CD14-positive monocyte (primary cell): ENCODE measurements around the gene RHOT2. TPM values are rescaled to one million over a fixed set of nuclear protein-coding genes. Genes with fewer than 3 reads are reported as not detected.

Source experiments
- DNase-seq, 3 donors: peaks; one replicate each; pipeline ENCODE4 v3.0.0-alpha.2; 2011 to 2022
- H2AFZ ChIP-seq: 2 replicates; pipeline ENCODE4 v1.6.0; 2012; ENCODE audit warnings: mild to moderate bottlenecking, low read depth, low read length, inconsistent platforms; ENCODE audit not compliant: insufficient read depth, poor library complexity, severe bottlenecking
- H3K27ac ChIP-seq, 2 donors: 1 replicate in 1 of 2; 2 replicates in 1 of 2; pipeline ENCODE4 v1.5.1; 2012 to 2013; ENCODE audit warnings: low read length in 2 of 2, control low read depth in 1 of 2, inconsistent platforms in 1 of 2, low read depth in 1 of 2, mild to moderate bottlenecking in 1 of 2
- H3K27me3 ChIP-seq, 2 donors: one replicate each; pipeline versions ENCODE4 v1.6.0 to v1.6.1; 2011 to 2013; ENCODE audit warnings: low read length in 2 of 2; ENCODE audit not compliant: control insufficient read depth in 2 of 2, insufficient read depth in 2 of 2
- H3K36me3 ChIP-seq, 2 donors: replicated peaks in 1 of 2; 1 replicate in 1 of 2; 2 replicates in 1 of 2; pipeline versions ENCODE4 v1.5.1 to v1.6.1; 2012 to 2013; ENCODE audit warnings: low read length in 2 of 2, control low read depth in 1 of 2, inconsistent platforms in 1 of 2, mild to moderate bottlenecking in 1 of 2; ENCODE audit not compliant: insufficient read depth in 2 of 2, control insufficient read depth in 1 of 2
- H3K4me1 ChIP-seq, 2 donors: 1 replicate in 1 of 2; 2 replicates in 1 of 2; pipeline versions ENCODE4 v1.5.1 to v1.6.1; 2012 to 2013; ENCODE audit warnings: low read length in 2 of 2, control low read depth in 1 of 2, inconsistent platforms in 1 of 2, mild to moderate bottlenecking in 1 of 2, moderate library complexity in 1 of 2; ENCODE audit not compliant: insufficient read depth in 2 of 2, control insufficient read depth in 1 of 2
- H3K4me2 ChIP-seq: replicated peaks from 2 replicates; pipeline ENCODE3; 2012; ENCODE audit warnings: low read length, moderate library complexity, mild to moderate bottlenecking; ENCODE audit not compliant: poor library complexity, severe bottlenecking; ENCODE audit errors: extremely low read depth
- H3K4me3 ChIP-seq, 3 experiments: fragments of 200-600 bp in 1 of 3; sonication (generic) in 1 of 3; replicated peaks in 1 of 3; 1 replicate in 2 of 3; 2 replicates in 1 of 3; pipeline ENCODE4 v1.5.1; 2011 to 2013; ENCODE audit warnings: low read length in 3 of 3, mild to moderate bottlenecking in 3 of 3, control low read depth in 2 of 3, low read depth in 2 of 3, inconsistent platforms in 1 of 3, moderate library complexity in 1 of 3
- H3K79me2 ChIP-seq: 2 replicates; pipeline ENCODE4 v1.6.0; 2012; ENCODE audit warnings: mild to moderate bottlenecking, control low read depth, inconsistent platforms, low read length, moderate library complexity; ENCODE audit not compliant: insufficient read depth
- H3K9ac ChIP-seq: 2 replicates; pipeline ENCODE4 v1.6.0; 2017; ENCODE audit warnings: low read length, mild to moderate bottlenecking; ENCODE audit not compliant: insufficient read depth, poor library complexity, severe bottlenecking
- H3K9me3 ChIP-seq, 2 donors: replicated peaks in 1 of 2; 1 replicate in 1 of 2; 2 replicates in 1 of 2; pipeline versions ENCODE4 v1.5.1 to v1.6.1; 2012 to 2013; ENCODE audit warnings: low read length in 2 of 2, control low read depth in 1 of 2; ENCODE audit not compliant: control insufficient read depth in 1 of 2, insufficient read depth in 1 of 2
- H4K20me1 ChIP-seq: 2 replicates; pipeline ENCODE4 v1.6.0; 2012; ENCODE audit warnings: mild to moderate bottlenecking, low read length, control low read depth, moderate library complexity; ENCODE audit not compliant: insufficient read depth
- H3K27ac Mint-ChIP-seq, 7 donors: one replicate each; pipeline ENCODE4 v1.8.0; 2020; ENCODE audit warnings: mild to moderate bottlenecking in 7 of 7, mixed read lengths in 7 of 7, moderate library complexity in 6 of 7, inconsistent platforms in 2 of 7
- H3K27me3 Mint-ChIP-seq, 3 donors: one replicate each; pipeline ENCODE4 v1.8.0; 2021 to 2022; ENCODE audit warnings: low read depth in 3 of 3, mild to moderate bottlenecking in 3 of 3, mixed read lengths in 3 of 3, moderate library complexity in 3 of 3, inconsistent platforms in 1 of 3
- H3K36me3 Mint-ChIP-seq, 2 donors: one replicate each; pipeline ENCODE4 v1.8.0; 2020; ENCODE audit warnings: mixed read lengths in 2 of 2, inconsistent platforms in 1 of 2, mild to moderate bottlenecking in 1 of 2
- H3K4me1 Mint-ChIP-seq: one replicate; pipeline ENCODE4 v1.8.0; 2020; ENCODE audit warnings: mild to moderate bottlenecking, mixed read lengths
- H3K4me3 Mint-ChIP-seq, 2 donors: one replicate each; pipeline ENCODE4 v1.8.0; 2020; ENCODE audit warnings: mild to moderate bottlenecking in 2 of 2, mixed read lengths in 2 of 2, moderate library complexity in 1 of 2
- H3K9me3 Mint-ChIP-seq, 7 donors: one replicate each; pipeline ENCODE4 v1.8.0; 2020 to 2022; ENCODE audit warnings: mixed read lengths in 7 of 7, mild to moderate bottlenecking in 6 of 7, moderate library complexity in 6 of 7, inconsistent platforms in 2 of 7
- CTCF ChIP-seq: fragments of 200-600 bp; IDR thresholded peaks from one replicate; pipeline ENCODE4 v1.8.0; 2022; ENCODE audit warnings: antibody characterized with exemption, mild to moderate bottlenecking
- WGBS: methylation state at CpG from one replicate; pipeline ENCODE4 v1.1.5; 2013; ENCODE audit warnings: missing lambda C conversion rate; ENCODE audit not compliant: insufficient coverage; 5-methylcytosine and 5-hydroxymethylcytosine counted together
- intact Hi-C, 2 donors: fragments of 100-400 bp; cut with micrococcal nuclease; formaldehyde crosslinking; loops; one replicate each; pipeline versions ENCODE4 v1.15.0 to v1.15.1; 2023
- polyA plus RNA-seq, 3 donors: library from polyadenylated mRNA; depleted of rRNA in 1 of 3; unstranded in 2 of 3; stranded (reverse) in 1 of 3; fragments of 300-500 nt in 2 of 3; fragments of >200 nt in 1 of 3; fragmentation: Illumina TruSeq in 2 of 3; gene quantifications; 1 replicate in 2 of 3; 2 replicates in 1 of 3; pipeline ENCODE4 v1.2.3, GENCODE V29; 2012 to 2021

RHOT2 gene
- polyA plus RNA-seq, 3 donors = 25.4 to 276 (median 26.3) TPM

DNA sequence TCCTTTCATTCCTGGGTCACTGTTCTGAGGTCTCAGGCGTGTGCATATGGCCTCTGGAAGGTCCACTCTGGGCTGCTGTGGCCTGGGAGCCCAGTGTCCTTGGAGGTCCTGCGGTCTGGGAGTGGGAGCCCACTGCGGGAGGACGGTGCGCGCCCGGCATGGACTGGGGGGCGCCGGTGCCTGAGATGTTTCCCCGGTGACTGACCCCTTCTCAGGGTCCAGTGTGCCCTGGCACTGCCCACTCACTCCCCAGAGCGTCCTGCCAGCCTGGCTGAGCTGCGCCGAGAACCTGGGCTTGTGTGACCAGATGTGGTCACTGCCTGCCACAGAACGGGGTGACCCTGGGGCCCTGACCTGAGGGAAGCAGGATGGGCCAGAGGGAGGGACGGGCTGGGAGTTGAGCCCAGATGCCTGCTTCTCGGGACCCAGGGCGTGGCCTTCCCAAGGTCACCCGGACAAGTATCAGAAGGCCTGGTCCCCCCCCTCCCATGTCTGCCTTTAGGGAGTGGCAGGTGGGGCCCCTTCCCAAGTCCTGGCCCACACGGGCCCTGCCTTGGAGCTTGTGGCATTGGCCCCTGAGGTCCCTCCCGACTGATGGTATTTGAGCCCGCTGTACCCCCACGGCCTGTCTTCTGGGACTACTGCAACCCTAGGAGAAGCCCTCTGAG, 6.4 kb downstream of the RHOT2 start:
- H3K9me3 Mint-ChIP-seq = peaks cover 0 to 5% (median 0%) of the 10 kb centered on the region in 7 donors
- H3K9ac ChIP-seq = no peak overlapping the region
- peaks cover 46 to 49% of the 10 kb centered on the region in 2 donors for H3K36me3 ChIP-seq
- H3K27ac Mint-ChIP-seq = peak overlapping the region in 2 of 7 donors; percentile 16 to 78
- no peak for DNase-seq
- TF ChIP-seq CTCF = no peak
- no peak overlapping the region for H3K4me3 ChIP-seq
- H3K9me3 ChIP-seq = no peaks in the 10 kb centered on the region
- peaks cover 19 to 38% (median 23%) of the 10 kb centered on the region in 3 donors for H3K27me3 Mint-ChIP-seq
- peaks cover 30 to 46% of the 10 kb centered on the region in 2 donors for H3K36me3 Mint-ChIP-seq
- peaks cover 51% of the 10 kb centered on the region for H4K20me1 ChIP-seq
- H3K27ac ChIP-seq = no peak overlapping the region
- 93% methylated on average over 17 of the region's 22 CpGs for WGBS
- H2AFZ ChIP-seq = no peak overlapping the region
- no peak overlapping the region for H3K4me3 Mint-ChIP-seq
- no peak overlapping the region for H3K4me2 ChIP-seq
- H3K79me2 ChIP-seq = peaks cover 7% of the 10 kb centered on the region
- peaks cover 3 to 30% of the 10 kb centered on the region in 2 donors for H3K27me3 ChIP-seq
- H3K4me1 Mint-ChIP-seq = peaks cover 11% of the 10 kb centered on the region
- intact Hi-C loops = no loop called here
- H3K4me1 ChIP-seq = peaks cover 12 to 19% of the 10 kb centered on the region in 2 donors

DNA sequence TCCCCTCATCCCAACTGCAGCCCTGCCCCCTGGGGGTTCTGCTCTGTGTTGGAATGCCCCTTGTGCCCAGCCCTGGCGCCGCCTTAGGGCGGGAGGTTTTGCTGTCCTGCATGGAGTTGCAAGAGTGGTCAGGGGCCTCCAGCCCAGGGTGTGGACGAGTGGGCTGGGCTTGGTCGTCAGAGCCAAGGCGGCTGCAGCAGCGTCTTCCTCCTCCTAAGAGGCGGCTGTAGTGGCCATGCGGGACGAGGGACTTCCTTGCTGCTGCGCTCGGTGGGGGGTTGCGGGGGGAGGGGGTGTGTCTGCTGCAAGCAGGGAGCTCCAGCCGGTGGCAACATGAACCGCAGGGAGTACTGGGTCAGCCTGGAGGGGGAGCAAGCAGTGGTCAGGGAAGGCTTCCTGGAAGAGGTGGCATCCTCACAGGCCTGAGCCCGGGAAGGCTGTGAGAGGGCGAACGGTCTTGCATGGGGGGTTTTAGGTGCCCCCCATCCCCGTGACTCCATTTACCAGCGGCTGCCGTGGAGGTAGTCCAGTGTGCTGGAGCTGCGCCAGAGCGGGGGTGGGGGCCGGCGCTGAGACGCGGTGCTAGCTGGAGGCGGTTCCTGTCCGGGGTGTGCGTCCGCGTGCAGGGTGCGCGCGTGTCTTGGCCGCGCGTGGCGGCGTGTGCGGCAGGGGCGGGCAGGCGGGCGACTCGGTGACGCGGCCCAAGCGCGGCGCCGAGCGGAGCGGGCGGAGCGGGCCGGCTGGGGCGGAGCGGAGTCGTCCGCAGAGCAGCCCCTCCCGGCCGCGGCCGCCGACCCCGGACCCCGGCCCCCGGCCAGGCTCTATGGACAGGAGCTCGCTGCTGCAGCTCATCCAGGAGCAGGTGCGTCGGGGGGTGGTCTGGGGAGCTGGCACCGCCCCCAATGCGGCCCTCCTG, 7.3 kb downstream of the RHOT2 start, which contains the start of gene RHBDL1:
Gene RHBDL1 (plus strand): TSS at position 704 of the 916 bp plus-strand sequence. CDS start 120 bp downstream, at position 824.
- DNase-seq = no peak

More for the DNA sequence above, 7.3 kb downstream of the RHOT2 start, which contains the start of gene RHBDL1:
- H3K4me3 ChIP-seq = peak within 1 kb of the TSS in 1 of 3 experiments; percentile 39
- no peak within 1 kb of the TSS for H2AFZ ChIP-seq
- Mint-ChIP-seq H3K36me3 (peaks cover 25 to 38% of the 10 kb centered on the region in 2 donors), H3K27me3 (peaks cover 21 to 38% (median 23%) of the 10 kb centered on the region in 3 donors), H3K27ac (no peak within 1 kb of the TSS), H3K9me3 (peaks cover 0 to 5% (median 0%) of the 10 kb centered on the region in 7 donors), H3K4me3 (peak within 1 kb of the TSS; percentile 27 to 78), H3K4me1 (peaks cover 12% of the 10 kb centered on the region)
- peaks cover 13 to 22% of the 10 kb centered on the region in 2 donors for H3K4me1 ChIP-seq
- H3K79me2 ChIP-seq = peaks cover 1% of the 10 kb centered on the region
- H3K27me3 ChIP-seq = peaks cover 3 to 30% of the 10 kb centered on the region in 2 donors
- 4% methylated on average over 69 of the region's 73 CpGs for WGBS
- H3K4me2 ChIP-seq = peak within 1 kb of the TSS; percentile 50
- H3K9me3 ChIP-seq = no peaks in the 10 kb centered on the region
- no peak for TF ChIP-seq CTCF
- intact Hi-C loops = no loop called here
- H3K36me3 ChIP-seq = peaks cover 37 to 40% of the 10 kb centered on the region in 2 donors
- H3K27ac ChIP-seq = no peak within 1 kb of the TSS
- H3K9ac ChIP-seq = no peak within 1 kb of the TSS
- peaks cover 42% of the 10 kb centered on the region for H4K20me1 ChIP-seq
